GM12878 (cell line): Measurements from ENCODE around the gene SPIRE1. TPM values are rescaled to one million over a fixed set of nuclear protein-coding genes. Genes with fewer than 3 reads are reported as not detected.

Experiments
- ATAC-seq: fragments of 200-7000 bp; cut with Tn5 transposase; 3 replicates; pipeline ENCODE4 v1.9.1; 2020; ENCODE audit warnings: mild to moderate bottlenecking, moderate library complexity
- BruUV-seq: library from RNA; stranded (reverse); fragments of 400-500 nt; replicated peaks from 2 replicates; lab custom pipeline; 2021; lab: Mats Ljungman, UMichigan
- CTCF ChIA-PET: fragments of 300-600 bp; sonication (Branson Sonifier 250); formaldehyde crosslinking; extraction: SDS; loops from one replicate; lab custom pipeline; 2021; ENCODE audit warnings: inconsistent platforms; lab: Yijun Ruan, JAX
- POLR2A ChIA-PET: fragments of 350-600 bp; formaldehyde crosslinking; extraction: SDS; loops from one replicate; lab custom pipeline; 2021; ENCODE audit warnings: inconsistent platforms; lab: Charles Lee
- RAD21 ChIA-PET: fragments of 300-600 bp; sonication (Branson Sonifier 250); formaldehyde crosslinking; loops from one replicate; lab custom pipeline; 2023; ENCODE audit warnings: antibody characterized with exemption; ENCODE audit not compliant: unreplicated experiment; lab: Charles Lee
- SMC1A ChIA-PET: fragments of 300-600 bp; sonication (Branson Sonifier 250); formaldehyde crosslinking; loops from one replicate; lab custom pipeline; 2023; ENCODE audit not compliant: unreplicated experiment, uncharacterized antibody; lab: Charles Lee
- DNase-seq: peaks from one replicate; pipeline ENCODE4 v3.0.0-alpha.2; 2011; ENCODE audit warnings: low read depth, low spot score
- FAIRE-seq: peaks from 3 replicates; lab custom pipeline; 2011; peaks lifted over from hg19 to GRCh38; lab: Jason Lieb, UNC
- H2AFZ ChIP-seq: 2 replicates; pipeline ENCODE4 v1.6.0; 2011; ENCODE audit warnings: low read depth, low read length, control low read depth; ENCODE audit not compliant: control insufficient read depth
- H3K27ac ChIP-seq: 2 replicates; pipeline ENCODE4 v1.5.1; 2011; ENCODE audit warnings: control low read depth; ENCODE audit not compliant: control insufficient read depth, insufficient read depth
- H3K27me3 ChIP-seq, 2 experiments: replicated peaks in 1 of 2; 2 replicates each; pipeline versions ENCODE4 v1.6.0 to v1.6.1; 2011; ENCODE audit warnings: low read length in 1 of 2; ENCODE audit not compliant: control insufficient read depth in 2 of 2, insufficient read depth in 2 of 2
- H3K36me3 ChIP-seq, 2 experiments: 2 replicates each; pipeline ENCODE4 v1.5.1; 2011; ENCODE audit warnings: low read length in 1 of 2; ENCODE audit not compliant: control insufficient read depth in 2 of 2, insufficient read depth in 2 of 2
- H3K4me1 ChIP-seq: 2 replicates; pipeline ENCODE4 v1.6.1; 2011; ENCODE audit warnings: mild to moderate bottlenecking, low read length, moderate library complexity, mixed read lengths; ENCODE audit not compliant: control insufficient read depth, insufficient read depth
- H3K4me2 ChIP-seq: 2 replicates; pipeline ENCODE4 v1.6.0; 2011; ENCODE audit warnings: control low read depth; ENCODE audit not compliant: control insufficient read depth, insufficient read depth
- H3K4me3 ChIP-seq: fragments of 200-600 bp; sonication (generic); 2 replicates; pipeline ENCODE4 v1.5.1; 2016
- H3K79me2 ChIP-seq: 2 replicates; pipeline ENCODE4 v1.6.0; 2011; ENCODE audit warnings: low read length; ENCODE audit not compliant: control insufficient read depth, insufficient read depth
- H3K9ac ChIP-seq: 2 replicates; pipeline ENCODE4 v1.8.0; 2011; ENCODE audit warnings: low read length, control low read depth, mixed read lengths; ENCODE audit not compliant: control insufficient read depth, insufficient read depth
- H3K9me3 ChIP-seq: replicated peaks from 3 replicates; pipeline ENCODE4 v1.5.1; 2011; ENCODE audit warnings: mild to moderate bottlenecking, low read length; ENCODE audit not compliant: control insufficient read depth, insufficient read depth
- H4K20me1 ChIP-seq: 2 replicates; pipeline ENCODE4 v1.6.0; 2011; ENCODE audit not compliant: control insufficient read depth, insufficient read depth
- BCLAF1 ChIP-seq: fragments of 450-650 bp; IDR thresholded peaks from 2 replicates; pipeline ENCODE4 v1.6.1; 2017; ENCODE audit warnings: antibody characterized with exemption, mild to moderate bottlenecking, moderate library complexity
- CHD1 ChIP-seq: IDR thresholded peaks from 2 replicates; pipeline ENCODE4 v1.6.1; 2012; ENCODE audit warnings: low read depth, low read length, improper control_type of control experiment
- CHD2 ChIP-seq: IDR thresholded peaks from 2 replicates; pipeline ENCODE4 v1.6.1; 2011; ENCODE audit warnings: low read depth, low read length, improper control_type of control experiment, borderline replicate concordance
- CHD4 ChIP-seq: fragments of 200-600 bp; sonication (generic); IDR thresholded peaks from 2 replicates; pipeline ENCODE4 v1.6.1; 2016; ENCODE audit warnings: mild to moderate bottlenecking
- E2F8 ChIP-seq: fragments of 450-650 bp; IDR thresholded peaks from 2 replicates; pipeline ENCODE4 v1.6.1; 2018; ENCODE audit warnings: mild to moderate bottlenecking, low read depth, moderate library complexity; ENCODE audit not compliant: partially characterized antibody
- IRF4 ChIP-seq: IDR thresholded peaks from 2 replicates; pipeline ENCODE4 v1.6.1; 2011; ENCODE audit warnings: low read depth, low read length
- NFYB ChIP-seq: IDR thresholded peaks from 2 replicates; pipeline ENCODE4 v1.6.1; 2011; ENCODE audit warnings: low read depth, mild to moderate bottlenecking, low read length, improper control_type of control experiment, moderate library complexity; ENCODE audit not compliant: insufficient read depth
- RB1 ChIP-seq: fragments of 450-650 bp; formaldehyde crosslinking; IDR thresholded peaks from 2 replicates; pipeline ENCODE4 v1.6.1; 2017; ENCODE audit warnings: mild to moderate bottlenecking, borderline replicate concordance
- SMC3 ChIP-seq: IDR thresholded peaks from 2 replicates; pipeline ENCODE4 v1.6.1; 2011; ENCODE audit warnings: low read length, improper control_type of control experiment, borderline replicate concordance
- SREBF1 ChIP-seq: IDR thresholded peaks from 2 replicates; pipeline ENCODE4 v1.6.1; 2012; ENCODE audit warnings: mild to moderate bottlenecking, low read length
- STAT1 ChIP-seq: fragments of 450-650 bp; conservative IDR thresholded peaks from 2 replicates; pipeline ENCODE4 v1.6.1; 2014; ENCODE audit warnings: antibody characterized with exemption, mild to moderate bottlenecking
- WGBS: methylation state at CpG from one replicate; pipeline ENCODE4 v1.1.6; 2016; ENCODE audit warnings: low lambda C conversion rate; ENCODE audit not compliant: insufficient replicate concordance, insufficient coverage; ENCODE audit errors: missing lambda C conversion rate; 5-methylcytosine and 5-hydroxymethylcytosine counted together
- in situ Hi-C: fragments of 300-500 bp; cut with MboI; formaldehyde crosslinking; loops from 9 replicates; pipeline ENCODE4 v1.14.3; 2018; ENCODE audit warnings: mixed read lengths
- intact Hi-C: fragments of 100-400 bp; cut with micrococcal nuclease; formaldehyde crosslinking; loops from one replicate; pipeline ENCODE4 v1.14.2; 2022; ENCODE audit not compliant: unreplicated experiment
- polyA plus RNA-seq, 11 experiments: library from polyadenylated mRNA; depleted of rRNA in 4 of 11; unstranded in 6 of 11; stranded (reverse) in 5 of 11; fragments of >200 nt; fragmentation: Nextera tagmentation in 4 of 11; fragmentation: Illumina TruSeq in 1 of 11; extraction: Ambion mirVana in 4 of 11; extraction: Trizol in 1 of 11; gene quantifications; 1 replicate in 1 of 11; 2 replicates in 10 of 11; pipeline versions ENCODE4 v1.2.1 to v1.2.3, GENCODE V29; 2011 to 2016; ENCODE audit warnings: inconsistent platforms in 2 of 11, missing spikeins in 2 of 11, low read depth in 1 of 11
- total RNA-seq, 4 experiments: library from RNA; depleted of rRNA in 3 of 4; stranded (reverse); fragments of >200 nt in 3 of 4; fragmentation: Illumina TruSeq in 1 of 4; extraction: Trizol in 1 of 4; gene quantifications; 2 replicates each; pipeline versions ENCODE4 v1.2.1 to v1.2.3, GENCODE V29; 2013 to 2021
- TF ChIP-seq, protein P1 (sequence below): IDR thresholded peaks from 2 replicates; pipeline ENCODE4 v1.6.1; 2012; ENCODE audit warnings: mild to moderate bottlenecking, low read depth, low read length
- TF ChIP-seq, protein P2 (sequence below): fragments of 450-650 bp; IDR thresholded peaks from 2 replicates; pipeline ENCODE4 v1.6.1; 2014; ENCODE audit warnings: mild to moderate bottlenecking

Gene SPIRE1
- total and polyA plus RNA-seq, 10 of the 15 experiments (the other 5 are each of a cell fraction or from before 2014, with no cell fraction given) = 0.18 to 9.2 (median 4.3) TPM

DNA sequence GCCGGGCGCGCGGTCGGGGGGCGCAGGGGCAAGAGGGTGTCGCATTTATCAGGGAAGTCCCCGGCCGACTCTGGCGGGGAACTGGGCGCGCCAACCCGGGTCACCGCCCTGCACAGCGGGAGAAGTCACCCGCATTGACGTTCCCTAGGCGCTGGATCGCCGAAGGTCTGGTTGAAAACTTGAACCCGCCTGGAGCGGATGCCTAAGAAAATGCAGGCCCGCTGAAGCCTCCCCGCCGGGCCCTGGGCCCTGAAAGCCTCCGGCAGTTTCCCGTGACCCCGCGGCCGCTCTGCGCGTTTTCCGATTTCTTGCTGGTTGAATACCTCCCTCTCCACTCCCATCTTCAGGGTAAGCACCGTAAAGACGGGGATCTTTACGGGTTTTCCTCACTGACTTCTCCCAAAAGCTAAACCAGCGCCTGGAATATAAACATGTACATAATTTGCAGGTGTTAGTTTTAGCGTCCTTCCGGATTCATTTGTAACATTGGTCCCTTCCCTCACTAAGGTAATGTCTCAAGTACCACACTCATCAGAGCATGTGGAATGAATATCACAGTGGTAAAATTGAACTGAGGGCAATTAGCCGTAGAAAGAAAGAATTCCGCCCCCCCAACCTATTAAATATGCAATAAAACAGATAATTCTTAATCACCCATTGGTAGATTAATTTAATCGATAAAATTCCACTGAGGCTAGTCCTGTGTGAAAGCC is 675 bp upstream of the SPIRE1 start:
- Histone ChIP-seq H4K20me1 (no peaks in the 10 kb centered on the region), H3K4me2 (peak overlapping the region; percentile 28), H3K79me2 (no peaks in the 10 kb centered on the region), H3K36me3 (no peaks in the 10 kb centered on the region), H3K9ac (no peak overlapping the region), H3K4me3 (peak overlapping the region; percentile 73), H3K27ac (no peak overlapping the region), H3K27me3 (peaks cover 0 to 2% of the 10 kb centered on the region in 2 experiments; a peak in 2 of 4 replicates), H3K9me3 (no peaks in the 10 kb centered on the region), H3K4me1 (no peaks in the 10 kb centered on the region), H2AFZ (no peak overlapping the region)
- ChIA-PET RAD21 (interaction anchor here (1.4 kb wide), 2 partner anchors 265 to 266 kb away, joined by 3 to 5 read pairs; no protein-coding TSS in a partner anchor), CTCF (interaction anchor here (0.6 to 9.6 kb wide), 5 partner anchors 18 to 266 kb away, joined by 3 to 71 read pairs (median 3); no protein-coding TSS in a partner anchor), SMC1A (interaction anchor here (1.1 kb wide), 1 partner anchor 265 kb away, joined by 3 read pairs; no protein-coding TSS in a partner anchor), POLR2A (no interaction called here)
- no peak for FAIRE-seq
- ATAC-seq = no peak; the same call in 1 of the 3 replicates
- DNase-seq = no peak
- 7% methylated on average over 36 of the region's 42 CpGs for WGBS
- intact Hi-C loops (loop anchor here (5.0 kb wide), 1 partner anchor 116 kb away; no protein-coding TSS in a partner anchor), in situ Hi-C loops (no loop called here)
- no TSS peak for BruUV-seq
- TF ChIP-seq, protein P1, sequence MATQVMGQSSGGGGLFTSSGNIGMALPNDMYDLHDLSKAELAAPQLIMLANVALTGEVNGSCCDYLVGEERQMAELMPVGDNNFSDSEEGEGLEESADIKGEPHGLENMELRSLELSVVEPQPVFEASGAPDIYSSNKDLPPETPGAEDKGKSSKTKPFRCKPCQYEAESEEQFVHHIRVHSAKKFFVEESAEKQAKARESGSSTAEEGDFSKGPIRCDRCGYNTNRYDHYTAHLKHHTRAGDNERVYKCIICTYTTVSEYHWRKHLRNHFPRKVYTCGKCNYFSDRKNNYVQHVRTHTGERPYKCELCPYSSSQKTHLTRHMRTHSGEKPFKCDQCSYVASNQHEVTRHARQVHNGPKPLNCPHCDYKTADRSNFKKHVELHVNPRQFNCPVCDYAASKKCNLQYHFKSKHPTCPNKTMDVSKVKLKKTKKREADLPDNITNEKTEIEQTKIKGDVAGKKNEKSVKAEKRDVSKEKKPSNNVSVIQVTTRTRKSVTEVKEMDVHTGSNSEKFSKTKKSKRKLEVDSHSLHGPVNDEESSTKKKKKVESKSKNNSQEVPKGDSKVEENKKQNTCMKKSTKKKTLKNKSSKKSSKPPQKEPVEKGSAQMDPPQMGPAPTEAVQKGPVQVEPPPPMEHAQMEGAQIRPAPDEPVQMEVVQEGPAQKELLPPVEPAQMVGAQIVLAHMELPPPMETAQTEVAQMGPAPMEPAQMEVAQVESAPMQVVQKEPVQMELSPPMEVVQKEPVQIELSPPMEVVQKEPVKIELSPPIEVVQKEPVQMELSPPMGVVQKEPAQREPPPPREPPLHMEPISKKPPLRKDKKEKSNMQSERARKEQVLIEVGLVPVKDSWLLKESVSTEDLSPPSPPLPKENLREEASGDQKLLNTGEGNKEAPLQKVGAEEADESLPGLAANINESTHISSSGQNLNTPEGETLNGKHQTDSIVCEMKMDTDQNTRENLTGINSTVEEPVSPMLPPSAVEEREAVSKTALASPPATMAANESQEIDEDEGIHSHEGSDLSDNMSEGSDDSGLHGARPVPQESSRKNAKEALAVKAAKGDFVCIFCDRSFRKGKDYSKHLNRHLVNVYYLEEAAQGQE = no peak
- TF ChIP-seq BCLAF1 (no peak), IRF4 (no peak), SREBF1 (no peak), RB1 (no peak), CHD4 (no peak), NFYB (no peak), E2F8 (no peak), SMC3 (no peak), CHD1 (no peak), STAT1 (no peak), CHD2 (no peak)
- TF ChIP-seq, protein P2, sequence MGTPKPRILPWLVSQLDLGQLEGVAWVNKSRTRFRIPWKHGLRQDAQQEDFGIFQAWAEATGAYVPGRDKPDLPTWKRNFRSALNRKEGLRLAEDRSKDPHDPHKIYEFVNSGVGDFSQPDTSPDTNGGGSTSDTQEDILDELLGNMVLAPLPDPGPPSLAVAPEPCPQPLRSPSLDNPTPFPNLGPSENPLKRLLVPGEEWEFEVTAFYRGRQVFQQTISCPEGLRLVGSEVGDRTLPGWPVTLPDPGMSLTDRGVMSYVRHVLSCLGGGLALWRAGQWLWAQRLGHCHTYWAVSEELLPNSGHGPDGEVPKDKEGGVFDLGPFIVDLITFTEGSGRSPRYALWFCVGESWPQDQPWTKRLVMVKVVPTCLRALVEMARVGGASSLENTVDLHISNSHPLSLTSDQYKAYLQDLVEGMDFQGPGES = no peak
